ENCODE measurements around the gene SPATA31D3.
"Not testable (repeated sequence)": the region's sequence is repeated elsewhere in the genome, so short reads cannot be mapped to it uniquely, and the experiment has no call there.

SPATA31D3 gene

DNA sequence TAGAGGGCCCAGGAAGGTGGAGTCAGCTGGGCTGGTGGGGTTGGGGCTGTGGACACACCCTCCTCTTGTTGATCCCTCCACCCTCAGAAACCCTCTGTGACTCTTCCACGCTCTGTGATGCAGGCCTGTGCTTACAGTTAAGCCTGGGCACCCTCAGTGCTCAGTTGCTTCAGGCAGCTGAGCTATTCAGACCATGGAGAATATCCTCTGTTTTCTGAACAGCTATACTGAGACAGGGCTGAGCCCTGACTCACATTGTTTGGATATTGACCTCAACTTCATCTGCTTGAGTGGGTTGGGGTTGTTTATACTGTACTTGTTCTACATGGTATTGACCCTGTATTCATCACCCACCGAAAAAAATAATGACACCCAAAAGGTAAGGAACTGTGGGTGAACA, at the start of gene SPATA31D3:
Gene SPATA31D3, plus strand, starts transcription at position 108 of the 400 bp plus-strand sequence. Its CDS starts 86 bp downstream, at position 194.
- FAIRE-seq, result not testable (repeated sequence)

DNA sequence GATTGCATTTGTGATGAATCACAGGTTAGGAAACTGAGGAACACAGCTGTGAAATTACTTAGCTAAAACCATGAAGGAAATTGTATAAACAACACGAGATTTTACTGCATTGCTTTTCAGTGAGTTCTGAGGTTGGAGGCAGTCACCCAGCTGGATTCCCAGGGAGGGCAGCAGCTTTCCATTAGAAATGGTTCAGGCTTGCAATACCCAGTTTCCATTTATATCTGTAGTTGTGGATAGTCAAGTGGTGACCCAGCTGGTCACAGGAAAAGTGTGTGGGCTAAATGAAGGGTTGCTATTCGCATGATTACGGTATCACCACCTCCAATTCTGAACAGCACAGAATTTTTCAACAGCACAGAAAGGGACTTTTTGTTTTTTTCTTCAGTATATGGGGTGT, 49.4 kb upstream of the SPATA31D3 start:
- FAIRE-seq, result no peak

DNA sequence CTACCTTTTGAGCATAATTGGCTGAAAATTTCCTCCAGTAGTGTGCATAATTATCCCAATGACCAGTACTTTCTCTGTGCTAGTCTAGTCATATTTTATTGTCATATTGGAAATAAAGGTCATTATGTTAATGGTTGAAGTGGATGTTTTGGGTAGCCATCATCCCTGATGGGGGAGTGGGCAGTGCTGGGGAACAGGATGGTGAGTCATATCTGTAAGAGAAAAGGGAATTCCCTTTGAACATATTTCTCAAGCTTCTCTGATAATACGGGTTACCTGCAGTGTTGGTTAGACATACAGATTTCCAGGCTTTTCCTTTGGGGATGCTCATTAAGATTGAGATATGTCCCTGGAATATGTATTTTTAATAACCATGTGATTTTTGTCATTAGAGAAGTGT, 48.4 kb upstream of the SPATA31D3 start:
- no peak for FAIRE-seq

DNA sequence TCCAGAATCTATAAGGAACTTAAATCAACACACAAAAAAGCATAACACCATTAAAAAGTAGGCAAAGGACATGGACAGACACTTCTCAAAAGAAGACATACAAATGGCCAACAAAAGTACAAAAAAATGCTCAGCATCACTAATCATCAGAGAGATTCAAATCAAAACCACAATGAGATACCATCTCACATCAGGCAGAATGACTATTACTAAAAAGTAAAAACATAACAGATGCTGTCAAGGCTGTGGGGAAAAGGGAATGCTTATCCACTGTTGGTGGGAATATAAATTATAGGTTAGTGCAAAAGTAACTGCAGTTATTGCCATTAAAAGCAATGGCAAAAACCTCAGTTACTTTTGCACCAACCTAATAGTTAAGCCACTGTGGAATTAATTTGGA, 47.2 kb upstream of the SPATA31D3 start:
- no peak for FAIRE-seq

DNA sequence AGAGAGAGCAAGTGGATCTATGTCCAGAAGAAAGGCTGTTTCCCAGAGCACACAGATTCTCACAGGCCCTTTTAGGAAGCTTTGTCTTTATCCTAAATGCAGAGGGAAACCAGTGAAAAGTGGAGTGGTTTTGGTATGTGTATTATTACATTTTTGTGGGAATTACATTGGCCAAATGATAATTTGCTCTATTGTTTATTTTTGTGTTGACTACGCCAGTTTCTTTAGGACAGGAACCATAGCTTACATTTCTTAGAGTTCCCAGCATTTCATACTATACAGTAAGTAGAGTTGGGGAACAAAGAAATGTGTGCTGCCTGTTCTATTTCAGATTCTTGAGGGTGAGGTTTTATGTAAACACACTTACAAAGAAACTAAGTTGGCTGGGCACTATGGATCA, 44.4 kb upstream of the SPATA31D3 start:
- no peak for FAIRE-seq

DNA sequence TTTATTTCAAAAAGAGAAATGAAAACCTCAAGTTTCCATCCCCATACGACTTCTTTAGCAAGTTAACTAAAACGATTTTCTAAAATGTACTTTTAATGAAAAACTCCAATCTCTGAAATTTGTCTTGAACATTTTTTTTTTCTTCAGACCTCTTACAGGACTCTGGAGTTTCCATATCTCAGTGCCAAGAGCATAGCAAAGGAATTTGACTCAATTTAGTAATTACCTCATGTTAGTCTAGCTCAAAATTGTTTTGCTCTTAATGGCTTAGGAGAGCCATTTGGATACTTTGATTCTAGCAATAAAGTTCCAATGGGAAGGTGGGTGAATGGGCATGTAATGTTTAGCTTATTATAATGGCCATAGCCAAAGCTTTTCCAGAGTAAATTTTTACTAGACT, 41.1 kb upstream of the SPATA31D3 start:
- FAIRE-seq, result no peak

DNA sequence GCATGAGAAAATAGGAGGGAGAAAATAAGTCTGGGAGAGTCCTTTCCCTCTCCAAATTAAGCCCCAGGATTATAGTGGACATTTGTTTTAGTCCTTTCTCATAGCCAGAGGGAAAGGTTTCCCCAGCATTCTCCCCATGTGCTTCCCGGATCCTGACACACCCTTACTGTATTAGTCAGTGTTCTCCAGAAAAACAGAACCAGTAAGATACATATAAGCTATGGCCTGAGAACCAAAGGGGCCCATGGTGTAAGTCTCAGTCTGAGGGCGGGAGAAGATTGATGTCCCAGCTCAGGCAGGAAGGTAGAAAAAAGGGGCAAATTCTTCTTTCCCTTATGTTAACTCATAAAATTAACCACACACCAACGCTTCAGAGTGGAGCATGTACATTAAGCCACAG, 40.7 kb upstream of the SPATA31D3 start:
- no peak for FAIRE-seq

DNA sequence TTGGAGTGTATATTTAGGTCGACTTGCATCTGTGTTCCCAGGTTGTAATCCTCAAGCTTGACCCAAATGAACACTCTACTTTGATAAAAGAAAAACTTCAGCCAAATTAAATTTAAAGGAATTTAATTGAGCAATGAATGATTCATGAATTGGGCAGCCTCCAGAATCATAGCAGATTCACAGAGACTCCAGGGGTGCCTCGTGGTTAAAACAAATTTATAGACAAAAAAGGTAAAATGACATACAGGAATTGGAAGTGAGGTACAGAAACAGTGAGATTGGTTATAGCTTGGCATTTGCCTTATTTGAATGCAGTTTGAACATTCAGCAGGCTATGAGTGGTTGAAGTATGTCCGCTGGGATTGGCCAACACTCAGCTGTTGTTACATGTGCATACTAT, 36.6 kb upstream of the SPATA31D3 start:
- FAIRE-seq, result no peak

DNA sequence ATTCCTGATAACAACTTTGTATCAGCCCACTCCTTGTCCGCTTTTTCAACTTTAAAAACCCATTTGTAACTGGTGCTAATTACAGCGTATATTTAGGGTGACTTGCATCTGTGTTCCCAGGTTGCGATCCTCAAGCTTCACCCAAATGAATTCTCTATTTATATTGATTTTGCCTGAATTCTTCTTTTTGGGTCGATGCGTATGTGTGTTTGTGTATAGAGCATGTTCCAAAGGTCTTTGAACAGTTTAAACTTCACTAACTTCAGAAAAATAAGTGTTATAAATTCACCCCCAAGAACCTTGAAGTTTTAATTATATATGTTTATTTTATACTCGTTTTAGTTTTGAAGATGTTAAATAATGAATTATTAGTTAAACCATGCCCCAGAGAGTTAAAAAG, 31.2 kb upstream of the SPATA31D3 start:
- no peak for FAIRE-seq

DNA sequence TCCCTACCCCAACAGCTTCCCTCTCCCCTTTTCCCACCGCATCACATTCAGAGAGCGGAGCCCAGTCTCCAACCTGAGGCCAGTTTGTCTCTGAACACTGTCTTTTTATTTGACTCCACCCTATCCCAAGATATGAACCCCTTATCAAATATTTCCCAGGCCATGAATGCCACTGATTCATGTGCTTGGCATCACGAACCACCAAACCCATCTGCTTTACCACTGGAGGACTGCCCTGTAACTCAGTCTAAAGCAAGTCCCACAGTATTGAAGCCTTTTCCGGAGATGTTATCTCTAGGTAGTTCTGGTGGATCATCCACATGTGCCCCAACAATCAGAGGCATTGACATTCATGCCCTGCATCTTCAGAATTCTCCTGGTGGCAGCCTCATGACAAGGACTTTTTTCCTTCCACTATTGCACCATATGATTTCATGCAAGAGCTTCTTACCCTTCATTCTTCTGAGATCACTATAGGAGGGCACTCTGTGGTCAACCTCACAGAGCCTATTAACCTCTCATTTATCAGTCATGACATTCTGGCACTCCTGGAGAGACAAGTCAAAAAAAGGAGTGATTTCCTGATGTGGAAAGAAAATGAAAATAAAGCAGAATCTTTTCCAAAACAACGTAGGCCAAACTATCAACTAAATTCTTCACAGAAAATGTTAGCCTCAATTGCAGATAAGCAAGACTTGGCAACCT, 27.3 kb upstream of the SPATA31D3 start:
- no peak for FAIRE-seq

DNA sequence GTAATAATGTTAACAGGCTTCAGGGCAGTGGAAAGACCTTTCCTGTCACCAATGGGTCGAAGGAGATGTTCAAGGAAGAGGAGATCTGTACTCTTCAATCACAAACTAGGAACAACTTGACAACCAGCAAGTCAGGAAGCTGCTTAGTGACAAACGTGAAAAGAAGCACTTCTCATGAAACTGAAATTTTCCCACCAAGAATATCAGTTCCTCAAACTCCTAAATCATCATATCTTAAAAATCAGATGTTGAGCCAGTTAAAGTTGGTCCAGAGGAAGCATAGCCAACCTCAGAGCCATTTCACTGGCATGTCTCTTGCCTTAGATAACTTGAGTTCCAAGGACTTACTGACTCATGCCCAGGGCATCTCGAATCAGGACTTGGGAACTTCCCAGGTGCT, 24.8 kb upstream of the SPATA31D3 start:
- FAIRE-seq, result not testable (repeated sequence)

DNA sequence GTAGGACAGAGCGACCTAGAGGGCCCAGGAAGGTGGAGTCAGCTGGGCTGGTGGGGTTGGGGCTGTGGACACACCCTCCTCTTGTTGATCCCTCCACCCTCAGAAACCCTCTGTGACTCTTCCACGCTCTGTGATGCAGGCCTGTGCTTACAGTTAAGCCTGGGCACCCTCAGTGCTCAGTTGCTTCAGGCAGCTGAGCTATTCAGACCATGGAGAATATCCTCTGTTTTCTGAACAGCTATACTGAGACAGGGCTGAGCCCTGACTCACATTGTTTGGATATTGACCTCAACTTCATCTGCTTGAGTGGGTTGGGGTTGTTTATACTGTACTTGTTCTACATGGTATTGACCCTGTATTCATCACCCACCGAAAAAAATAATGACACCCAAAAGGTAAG, 15.0 kb upstream of the SPATA31D3 start, which contains the start of gene SPATA31D4:
Gene SPATA31D4, plus strand, starts transcription at position 124 of the 400 bp plus-strand sequence. Its CDS starts 86 bp downstream, at position 210.
- not testable (repeated sequence) for FAIRE-seq

DNA sequence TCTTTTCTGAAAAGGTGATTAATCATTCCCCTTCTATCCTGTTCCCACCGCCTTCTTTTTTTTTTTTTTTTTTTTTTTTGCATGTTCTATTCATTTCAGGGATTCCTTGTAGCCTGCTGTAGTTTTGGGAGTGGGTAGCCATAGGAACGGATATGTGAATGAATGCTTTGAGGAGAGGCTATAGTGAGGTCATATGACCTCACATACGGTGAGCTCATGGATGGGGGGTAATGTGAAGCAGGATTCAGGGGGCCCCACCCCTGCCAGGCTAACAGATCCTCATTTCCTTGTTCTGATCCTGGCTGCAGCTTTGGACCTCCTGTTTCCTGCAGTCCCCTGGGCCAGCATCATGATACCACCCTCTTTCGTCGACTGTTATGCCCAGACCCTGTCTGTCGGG, 13.2 kb upstream of the SPATA31D3 start:
- FAIRE-seq, result not testable (repeated sequence)

DNA sequence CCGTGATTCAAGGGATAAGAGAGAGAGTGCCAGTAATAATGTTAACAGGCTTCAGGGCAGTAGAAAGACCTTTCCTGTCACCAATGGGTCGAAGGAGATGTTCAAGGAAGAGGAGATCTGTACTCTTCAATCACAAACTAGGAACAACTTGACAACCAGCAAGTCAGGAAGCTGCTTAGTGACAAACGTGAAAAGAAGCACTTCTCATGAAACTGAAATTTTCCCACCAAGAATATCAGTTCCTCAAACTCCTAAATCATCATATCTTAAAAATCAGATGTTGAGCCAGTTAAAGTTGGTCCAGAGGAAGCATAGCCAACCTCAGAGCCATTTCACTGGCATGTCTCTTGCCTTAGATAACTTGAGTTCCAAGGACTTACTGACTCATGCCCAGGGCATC, 9.8 kb upstream of the SPATA31D3 start:
- not testable (repeated sequence) for FAIRE-seq

DNA sequence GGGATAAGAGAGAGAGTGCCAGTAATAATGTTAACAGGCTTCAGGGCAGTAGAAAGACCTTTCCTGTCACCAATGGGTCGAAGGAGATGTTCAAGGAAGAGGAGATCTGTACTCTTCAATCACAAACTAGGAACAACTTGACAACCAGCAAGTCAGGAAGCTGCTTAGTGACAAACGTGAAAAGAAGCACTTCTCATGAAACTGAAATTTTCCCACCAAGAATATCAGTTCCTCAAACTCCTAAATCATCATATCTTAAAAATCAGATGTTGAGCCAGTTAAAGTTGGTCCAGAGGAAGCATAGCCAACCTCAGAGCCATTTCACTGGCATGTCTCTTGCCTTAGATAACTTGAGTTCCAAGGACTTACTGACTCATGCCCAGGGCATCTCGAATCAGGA, 5.3 kb downstream of the SPATA31D3 start:
- FAIRE-seq, result not testable (repeated sequence)

DNA sequence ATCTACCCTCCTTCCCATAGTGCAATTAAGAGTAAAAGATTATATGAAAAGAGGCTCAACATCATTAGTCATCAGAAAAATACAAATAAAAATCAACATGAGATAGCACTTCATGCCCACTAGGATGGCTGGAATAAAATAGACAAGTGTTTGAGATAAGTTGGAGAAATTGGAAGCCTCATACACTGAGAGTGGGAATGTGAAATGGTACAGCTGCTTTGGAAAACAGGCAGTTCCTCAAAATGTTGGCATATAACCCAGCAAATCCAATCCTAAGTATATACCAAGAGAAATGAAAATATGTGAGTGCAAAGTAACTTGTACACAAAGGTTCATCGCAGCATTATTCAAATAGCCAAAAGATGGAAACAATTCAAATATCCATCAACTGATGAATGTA, 9.8 kb downstream of the SPATA31D3 start:
- FAIRE-seq, result no peak

DNA sequence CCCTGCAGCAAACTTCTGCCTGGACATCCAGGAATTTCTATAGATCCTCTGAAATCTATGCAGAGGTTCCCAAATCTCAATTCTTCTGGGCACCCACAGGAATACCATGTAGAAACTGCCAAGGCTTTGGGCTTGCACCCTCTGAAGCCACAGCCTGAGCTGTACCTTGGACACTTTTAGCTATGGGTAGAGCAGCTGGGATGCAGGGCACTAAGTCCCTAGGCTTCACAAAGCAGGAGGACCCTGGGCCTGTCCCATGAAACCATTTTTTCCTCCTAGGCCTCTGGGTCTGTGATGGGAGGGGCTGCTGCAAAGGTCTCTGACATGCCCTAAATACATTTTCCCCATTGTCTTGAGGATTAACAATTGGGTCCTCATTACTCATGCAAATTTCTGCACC, 12.3 kb downstream of the SPATA31D3 start:
- FAIRE-seq, result no peak

DNA sequence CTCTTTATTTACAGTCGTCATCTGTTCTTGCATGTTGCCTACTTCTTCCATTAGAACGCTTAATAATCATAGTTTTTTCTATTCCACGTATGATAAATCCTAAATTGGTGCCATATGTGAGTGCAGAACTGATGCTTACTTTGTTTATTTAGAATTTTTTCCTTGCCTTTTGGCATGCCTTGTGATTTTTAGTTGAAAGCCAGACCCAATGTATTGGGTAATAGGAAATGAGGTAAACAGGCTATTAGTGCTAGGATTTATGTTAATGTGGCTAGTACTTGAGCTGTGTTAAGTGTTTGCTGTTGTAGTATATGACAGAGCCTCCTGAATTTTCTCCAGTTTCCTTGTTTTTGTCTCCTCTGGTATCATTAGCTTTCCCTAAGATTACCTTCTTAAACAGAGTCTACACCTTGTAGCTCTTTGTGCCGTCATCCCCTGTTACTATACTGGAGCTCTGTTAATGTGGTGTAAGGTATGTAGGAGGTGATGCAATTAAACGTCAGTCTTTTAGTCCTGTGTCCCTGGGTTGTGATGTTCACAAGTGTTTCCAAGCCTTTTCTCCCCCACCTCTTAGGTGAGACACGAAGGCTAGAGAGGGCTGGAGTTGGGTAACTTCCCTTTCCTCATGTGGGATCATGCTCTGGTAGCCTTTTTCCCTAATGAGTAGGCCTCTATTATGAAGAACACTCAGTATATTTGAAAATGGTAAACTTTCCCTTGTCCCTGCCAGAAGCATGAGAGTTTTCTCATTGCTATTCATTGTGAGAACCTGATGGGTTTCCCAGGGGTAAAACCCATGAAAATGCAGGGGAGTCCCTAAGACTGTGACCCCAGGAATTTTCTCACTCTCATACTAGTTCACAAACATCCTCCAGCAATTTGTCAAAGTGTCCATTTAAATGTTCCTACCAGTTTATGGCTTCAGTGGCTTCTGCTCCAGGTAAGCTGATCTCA, 21.2 kb downstream of the SPATA31D3 start:
- FAIRE-seq, result no peak

DNA sequence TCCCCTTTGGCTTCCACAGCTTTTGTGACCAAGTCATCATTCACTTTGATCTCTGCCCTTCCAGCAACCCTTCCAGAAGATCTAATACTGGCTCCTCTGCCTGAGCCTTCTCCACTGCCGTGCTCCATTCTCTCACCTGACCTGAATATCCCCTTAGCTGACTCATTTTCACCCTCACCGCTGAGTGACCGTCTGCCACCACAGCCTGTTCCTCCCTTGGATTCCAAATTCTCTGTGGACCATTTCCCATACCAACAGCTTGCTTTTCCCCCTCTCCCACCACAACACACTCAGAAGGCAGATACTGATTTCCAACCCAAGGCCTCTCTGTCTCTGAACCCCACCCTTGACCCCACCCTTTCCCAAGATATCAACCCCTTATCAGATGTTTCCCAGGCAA, 24.7 kb downstream of the SPATA31D3 start:
- no peak for FAIRE-seq

DNA sequence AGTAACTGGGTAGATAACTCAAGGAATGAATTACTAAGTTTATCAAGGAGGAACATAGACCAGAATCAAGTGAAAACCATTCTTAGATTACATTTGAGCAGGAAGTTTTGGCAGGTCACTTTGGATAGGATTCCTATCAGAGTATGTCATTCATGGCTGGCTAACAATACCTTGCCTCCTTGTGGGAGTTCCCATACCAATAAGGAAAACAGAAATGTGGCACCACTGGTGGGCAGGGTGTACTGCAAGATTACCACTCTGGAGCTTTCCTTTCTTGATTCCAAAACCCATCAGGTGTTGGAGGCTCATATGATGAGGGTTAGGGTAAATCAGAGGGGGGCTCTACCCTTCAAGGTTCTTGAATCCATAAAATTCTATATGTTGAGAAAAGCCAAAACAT, 26.7 kb downstream of the SPATA31D3 start:
- FAIRE-seq, result no peak

DNA sequence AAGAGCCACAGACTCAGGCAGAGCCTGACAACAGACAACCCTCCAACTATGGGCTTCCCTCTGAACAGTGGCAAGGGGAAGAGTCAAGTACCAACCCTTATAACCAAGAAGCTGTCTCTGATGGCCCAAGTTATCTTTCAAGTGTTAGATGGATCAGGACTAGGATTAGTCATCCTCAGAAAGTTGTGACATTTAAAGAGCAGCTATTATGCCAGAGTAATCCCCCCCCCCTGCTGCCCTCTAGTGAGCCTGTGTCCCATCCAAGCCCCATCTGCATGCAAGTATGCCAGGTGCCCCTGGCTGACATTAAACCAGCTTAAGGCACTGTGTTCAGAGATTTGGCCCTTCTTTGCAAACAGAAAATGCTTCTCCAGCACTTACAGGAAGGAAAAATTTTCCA, 28.4 kb downstream of the SPATA31D3 start:
- FAIRE-seq, result no peak

DNA sequence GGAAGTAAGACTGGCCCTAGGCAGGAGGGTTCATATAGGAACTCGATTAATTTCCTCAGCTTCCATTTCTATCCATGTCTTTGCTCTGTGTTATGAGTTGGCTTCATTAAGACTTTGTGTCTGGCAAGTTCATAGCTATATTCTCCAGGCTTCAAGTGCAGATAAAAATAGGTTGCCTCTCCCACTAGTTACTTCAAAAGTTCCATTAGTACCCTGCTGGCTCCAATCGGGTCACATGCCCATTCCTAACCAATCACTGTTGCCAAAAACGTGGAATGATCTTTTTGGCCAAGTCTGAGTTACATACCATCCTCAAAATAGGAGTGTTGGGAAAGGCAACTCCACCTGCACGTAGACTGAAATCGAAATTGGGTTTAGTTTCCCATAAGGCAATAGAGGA, 31.5 kb downstream of the SPATA31D3 start:
- no peak for FAIRE-seq

DNA sequence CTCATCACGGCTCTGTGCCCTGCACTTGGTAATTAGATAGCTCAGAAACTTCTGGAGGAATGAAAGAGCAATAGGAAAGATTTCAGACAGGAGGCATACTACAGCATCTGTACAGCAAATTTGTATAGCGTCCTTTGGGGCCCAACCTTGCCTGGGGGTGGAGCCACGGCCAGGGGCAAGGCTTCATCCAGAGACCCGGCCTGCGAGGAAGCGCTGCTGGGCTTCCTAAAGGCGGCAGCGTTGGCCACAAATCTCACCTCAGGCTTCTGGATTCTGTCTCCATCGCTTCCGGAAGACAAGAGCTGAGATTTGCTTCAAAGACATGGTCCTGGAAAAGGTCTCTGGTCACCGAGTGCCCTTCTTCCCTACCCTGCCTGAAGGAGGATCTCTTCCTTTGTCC, 33.1 kb downstream of the SPATA31D3 start:
- no peak for FAIRE-seq

DNA sequence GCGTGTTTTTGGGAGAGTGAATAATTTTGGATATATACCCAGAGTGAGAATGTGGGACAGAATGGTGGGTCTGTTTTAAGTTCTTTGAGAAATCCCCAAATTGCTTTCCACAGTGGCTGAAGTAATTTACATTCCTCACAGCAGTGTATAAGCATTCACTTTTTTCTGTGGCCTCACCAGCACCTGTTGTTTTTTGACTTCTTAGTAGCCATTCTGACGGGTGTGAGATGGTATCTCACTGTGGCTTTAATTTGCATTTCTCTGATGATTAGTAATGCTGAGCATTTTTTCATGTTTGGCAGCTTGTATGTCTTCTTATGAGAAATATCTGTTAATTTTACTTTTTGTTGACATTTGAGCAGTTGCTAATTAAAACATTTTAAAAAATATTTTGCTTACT, 35.9 kb downstream of the SPATA31D3 start:
- FAIRE-seq, result no peak

Measured in G401.6 (cell line).